ENCODE measurements around the gene KCNG1.
"Not testable (repeated sequence)": the region's sequence is repeated elsewhere in the genome, so short reads cannot be mapped to it uniquely, and the experiment has no call there.

The KCNG1 gene, protein sequence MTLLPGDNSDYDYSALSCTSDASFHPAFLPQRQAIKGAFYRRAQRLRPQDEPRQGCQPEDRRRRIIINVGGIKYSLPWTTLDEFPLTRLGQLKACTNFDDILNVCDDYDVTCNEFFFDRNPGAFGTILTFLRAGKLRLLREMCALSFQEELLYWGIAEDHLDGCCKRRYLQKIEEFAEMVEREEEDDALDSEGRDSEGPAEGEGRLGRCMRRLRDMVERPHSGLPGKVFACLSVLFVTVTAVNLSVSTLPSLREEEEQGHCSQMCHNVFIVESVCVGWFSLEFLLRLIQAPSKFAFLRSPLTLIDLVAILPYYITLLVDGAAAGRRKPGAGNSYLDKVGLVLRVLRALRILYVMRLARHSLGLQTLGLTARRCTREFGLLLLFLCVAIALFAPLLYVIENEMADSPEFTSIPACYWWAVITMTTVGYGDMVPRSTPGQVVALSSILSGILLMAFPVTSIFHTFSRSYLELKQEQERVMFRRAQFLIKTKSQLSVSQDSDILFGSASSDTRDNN

DNA sequence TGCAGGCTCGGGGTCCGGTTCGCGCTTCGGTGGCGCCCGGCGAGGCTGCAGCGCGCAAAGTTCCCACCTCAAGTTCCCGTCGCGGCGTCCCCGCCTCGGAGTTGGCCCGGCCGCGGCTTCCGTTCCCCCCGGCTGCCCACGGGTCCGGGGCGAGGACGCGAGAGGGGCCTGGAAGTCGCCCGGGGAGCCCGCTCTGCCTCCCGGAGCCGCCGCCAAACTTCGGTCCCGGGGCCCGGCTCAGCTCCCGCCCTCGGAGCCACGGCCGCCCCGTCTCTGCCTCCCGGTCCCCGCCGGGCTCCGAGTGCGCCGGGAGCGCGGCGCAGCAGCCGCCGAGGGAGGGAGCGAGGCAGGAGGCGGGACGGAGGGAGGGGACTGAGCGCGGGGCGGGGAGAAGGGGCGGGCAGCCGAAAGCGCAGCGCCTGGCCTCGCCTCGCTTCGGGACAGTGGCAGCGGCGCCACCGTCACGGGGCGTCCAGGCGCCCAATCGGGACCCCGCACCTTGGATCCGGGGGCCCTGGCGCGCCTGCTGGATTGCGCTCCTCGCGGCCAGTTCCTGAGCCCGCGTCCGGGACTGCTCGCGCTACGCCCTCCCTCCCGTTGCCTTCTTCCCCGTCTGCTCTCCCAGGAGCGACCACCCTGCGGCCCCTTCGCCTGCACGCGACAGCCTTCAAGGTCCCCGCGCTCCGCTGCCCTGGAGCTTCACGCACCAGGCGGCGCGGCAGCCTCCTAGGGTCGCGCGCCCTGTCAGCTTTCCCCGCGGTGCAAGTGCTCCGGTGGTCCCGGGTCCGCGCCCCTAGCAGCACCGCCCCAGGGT lies at the start of gene KCNG1:
KCNG1 (minus strand) TSS at position 305 of the 814 bp plus-strand sequence. CDS start 12,769 bp downstream, outside the sequence.
- peak in 2 of 3 experiments; percentile 13 to 17 for DNase-seq

DNA sequence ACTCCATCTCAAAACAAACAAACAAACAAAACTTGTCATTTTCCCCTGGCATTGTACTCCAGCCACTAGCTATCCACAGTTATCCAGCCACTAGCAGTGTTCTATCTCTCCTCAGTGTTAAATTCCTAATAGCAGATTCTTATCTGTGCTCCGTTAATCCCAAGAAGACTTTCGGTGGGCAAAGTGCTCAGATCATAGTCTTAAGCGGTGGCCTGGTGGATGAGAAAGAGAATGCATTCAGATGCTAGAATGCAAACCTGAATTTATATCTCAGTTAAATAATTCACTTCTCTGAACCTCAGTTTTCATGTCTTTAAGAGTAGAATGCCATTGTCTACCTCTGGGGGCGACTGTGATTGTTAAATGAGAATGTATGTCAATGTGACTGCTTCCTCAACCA lies 47.7 kb upstream of the KCNG1 start:
- DNase-seq: no peak

DNA sequence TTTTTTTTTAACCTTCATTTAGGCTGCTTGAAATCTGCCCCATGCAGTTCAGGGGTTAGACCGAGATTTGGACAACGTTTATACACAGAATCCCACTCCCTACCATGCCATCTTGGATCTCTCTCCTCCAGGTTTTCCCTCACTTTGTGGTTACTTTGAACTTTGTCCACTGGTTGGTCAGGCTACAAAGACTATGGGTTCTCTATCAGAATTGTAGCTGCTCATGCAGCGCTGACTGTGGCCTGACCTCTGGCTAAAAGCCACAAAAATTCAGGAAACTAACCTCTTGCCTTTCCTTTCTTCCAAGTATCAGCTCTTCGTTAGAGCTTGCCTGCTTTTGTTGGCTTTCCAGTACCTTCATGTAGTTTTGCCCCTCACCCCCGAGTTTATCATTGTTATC lies 44.9 kb upstream of the KCNG1 start:
- DNase-seq: no peak

DNA sequence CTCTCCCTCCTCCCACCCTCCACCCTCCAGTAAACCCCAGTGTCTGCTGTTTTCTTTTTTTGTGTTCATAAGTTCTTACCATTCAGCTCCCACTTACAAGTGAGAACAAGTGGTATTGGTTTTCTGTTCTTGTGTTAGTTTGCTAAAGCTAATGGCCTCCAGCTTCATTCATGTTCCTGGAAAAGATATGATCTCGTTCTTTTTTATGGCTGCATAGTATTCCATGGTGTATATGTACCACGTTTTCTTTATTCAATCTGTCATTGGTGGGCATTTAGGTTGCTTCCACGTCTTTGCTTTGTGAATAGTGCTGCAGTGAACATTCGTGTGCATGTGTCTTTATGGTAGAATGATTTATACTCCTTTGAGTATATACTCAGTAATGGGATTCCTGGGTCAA lies 42.7 kb upstream of the KCNG1 start:
- DNase-seq: no peak

DNA sequence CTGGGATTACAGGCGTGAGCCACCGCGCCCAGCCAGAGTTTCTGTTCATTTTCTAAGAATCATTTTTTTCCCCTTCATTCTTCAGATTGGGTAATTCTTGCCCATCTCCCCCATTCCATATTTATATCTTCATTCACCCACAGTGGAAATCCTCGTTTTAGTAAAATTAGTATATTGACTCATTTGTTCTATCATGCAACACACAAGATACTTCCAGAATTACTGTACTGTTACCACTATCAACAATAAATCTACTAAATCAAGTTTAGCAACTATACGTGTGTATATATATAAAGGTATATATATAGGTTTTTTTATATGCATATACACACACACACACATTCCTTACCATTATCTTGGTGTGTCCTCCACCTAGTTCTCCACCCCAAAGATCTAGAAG lies 41.2 kb upstream of the KCNG1 start:
- no peak for DNase-seq

DNA sequence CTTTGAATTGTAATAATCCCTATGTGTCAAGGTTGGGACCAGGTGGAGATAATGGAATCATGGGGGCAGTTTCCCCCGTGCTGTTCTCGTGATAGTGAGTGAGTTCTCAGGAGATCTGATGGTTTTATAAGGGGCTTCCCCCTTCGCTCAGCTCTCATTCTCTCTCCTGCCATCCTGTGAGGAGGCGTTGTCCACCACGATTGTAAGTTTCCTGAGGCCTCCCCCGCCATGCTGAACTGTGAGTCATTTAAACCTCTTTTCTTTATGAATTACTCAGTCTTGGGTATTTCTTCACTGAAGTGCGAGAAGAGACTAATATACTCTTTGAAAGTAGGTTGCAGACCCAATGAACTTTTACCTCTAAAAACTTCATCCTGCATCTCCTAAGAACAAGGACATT lies 39.2 kb upstream of the KCNG1 start:
- DNase-seq: no peak

DNA sequence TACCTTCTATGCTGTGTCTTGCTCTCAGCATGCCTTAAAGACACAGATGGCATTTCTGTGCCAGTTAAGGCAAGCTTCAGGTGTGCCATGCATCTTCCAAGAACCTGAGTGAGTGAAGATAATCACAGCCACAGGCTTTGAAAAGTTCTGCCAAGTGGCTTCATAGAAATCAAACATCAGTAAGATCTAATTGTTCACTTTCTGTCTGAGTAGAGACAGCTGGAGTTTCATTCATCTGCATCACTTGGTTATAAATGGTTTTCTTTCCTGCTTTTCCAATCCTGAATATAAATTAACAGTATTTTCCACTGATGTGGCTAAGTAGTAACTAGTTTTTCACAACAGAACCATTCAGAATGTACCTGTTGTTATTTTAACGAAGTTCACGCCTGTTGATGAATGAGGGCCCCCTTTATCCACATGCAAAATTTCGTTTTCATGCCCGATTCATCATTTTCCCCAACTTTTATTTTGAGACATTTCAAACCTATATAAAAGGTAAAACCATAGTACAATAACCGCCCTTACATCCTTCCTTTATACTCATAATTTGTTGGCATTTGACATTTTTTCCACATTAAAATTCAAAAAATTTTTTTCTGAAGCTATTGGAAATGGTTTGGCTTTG lies 38.6 kb upstream of the KCNG1 start:
- DNase-seq: no peak

DNA sequence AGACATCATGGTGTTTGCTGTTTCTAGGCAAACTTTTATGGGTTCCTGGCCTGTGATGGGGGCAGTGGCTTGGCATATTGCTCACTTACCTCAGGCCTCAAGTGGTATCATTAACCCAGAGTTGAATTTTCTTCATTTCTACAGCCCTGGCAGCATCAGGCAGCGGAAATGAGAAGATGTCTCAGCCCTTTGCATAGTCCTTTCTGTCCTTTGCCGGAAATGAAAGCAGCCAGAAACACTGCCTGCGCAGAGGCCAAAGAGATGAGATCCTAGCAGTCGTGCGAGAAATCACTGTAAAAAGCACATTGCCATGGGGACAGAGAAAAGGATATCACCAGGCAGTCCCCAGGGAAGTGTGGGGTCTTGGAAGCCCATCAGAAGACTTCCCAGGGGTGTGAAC lies 37.4 kb upstream of the KCNG1 start:
- DNase-seq: no peak

DNA sequence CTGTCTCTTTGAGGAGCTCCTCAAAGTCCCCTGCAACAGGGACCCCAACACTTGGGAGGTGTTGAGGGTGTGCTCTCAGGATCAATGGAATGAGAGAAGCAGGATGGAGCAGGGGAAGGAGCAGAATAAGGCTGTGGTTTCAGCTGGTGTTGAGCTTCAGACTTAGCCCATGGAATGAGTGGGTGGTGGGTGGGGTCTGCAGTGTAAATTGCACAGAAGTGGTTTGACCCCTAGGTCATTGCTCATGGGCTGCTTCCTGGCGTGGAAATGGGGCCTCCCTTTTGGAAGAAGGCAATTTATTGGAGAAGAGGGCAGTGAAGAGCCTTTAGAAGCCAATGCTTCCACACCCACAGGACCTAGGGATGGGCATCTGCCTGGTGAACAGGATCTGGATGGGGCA lies 37.0 kb upstream of the KCNG1 start:
- DNase-seq: no peak

DNA sequence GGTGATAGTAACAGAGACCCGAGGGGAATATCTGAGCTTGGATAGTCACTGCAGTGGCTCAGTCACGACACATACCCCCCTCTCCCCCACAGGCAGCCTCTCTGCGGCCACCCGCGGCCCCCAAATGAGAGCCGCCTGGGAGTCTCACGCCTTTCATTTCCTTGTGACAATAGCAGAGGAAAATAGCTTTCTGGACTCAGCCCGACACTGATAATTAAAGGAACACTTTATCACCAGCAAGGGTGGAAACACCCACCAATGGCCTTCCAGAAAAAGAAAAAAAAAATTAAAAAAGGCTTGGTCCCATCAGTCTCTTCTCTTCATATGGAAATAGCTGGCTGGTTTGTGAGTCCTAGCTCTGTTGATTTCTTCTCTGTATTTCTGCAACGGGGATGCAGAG lies 35.1 kb upstream of the KCNG1 start:
- DNase-seq: peak in 1 of 3 experiments; percentile 40

DNA sequence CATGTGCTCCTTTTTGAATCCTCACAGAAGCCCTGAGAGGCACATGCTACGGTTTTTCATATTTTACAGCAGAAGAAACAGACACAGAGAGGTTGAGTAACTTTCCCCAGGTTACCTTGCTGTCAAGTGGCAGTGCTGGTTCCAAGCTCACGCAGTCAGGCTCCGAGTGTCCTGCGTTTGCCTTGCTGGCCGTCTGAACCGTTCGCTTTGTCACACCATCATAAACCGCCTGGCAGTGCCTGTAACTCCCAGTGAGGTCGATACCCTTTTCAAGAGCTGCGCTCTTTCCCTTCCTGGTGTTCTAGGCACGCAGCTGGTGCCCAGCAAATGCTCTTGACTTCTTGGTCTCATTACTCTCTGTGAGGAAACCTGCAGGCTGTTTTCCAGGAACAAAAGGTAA lies 31.3 kb upstream of the KCNG1 start:
- peak in 2 of 3 experiments; percentile 36 to 72 for DNase-seq

DNA sequence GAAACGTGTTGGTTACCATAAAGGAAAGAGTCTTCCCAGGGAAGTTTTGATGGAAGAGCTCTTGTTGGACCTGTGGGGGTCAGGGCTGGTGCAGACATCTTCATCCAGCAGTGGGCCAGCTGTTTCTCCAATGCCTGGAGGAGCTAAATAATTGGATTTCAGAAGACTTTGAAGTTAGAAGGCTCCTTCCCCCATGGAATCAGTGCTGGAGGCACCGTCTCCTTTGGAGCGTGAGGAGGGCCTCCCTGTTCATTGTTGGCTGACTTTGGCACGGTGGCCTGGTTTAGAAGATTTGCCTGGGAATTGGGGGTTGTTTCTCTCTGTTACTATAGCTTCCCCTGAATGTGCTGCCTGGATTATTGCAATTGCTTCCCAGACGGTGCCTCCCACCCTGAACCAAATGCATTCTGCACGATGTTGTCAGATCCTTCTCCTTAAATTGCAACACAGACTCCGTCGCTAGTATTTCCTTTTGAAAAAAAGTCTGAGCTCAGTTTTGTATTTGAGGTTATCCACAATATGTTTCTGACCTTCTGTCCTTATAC lies 27.7 kb upstream of the KCNG1 start:
- no peak for DNase-seq

DNA sequence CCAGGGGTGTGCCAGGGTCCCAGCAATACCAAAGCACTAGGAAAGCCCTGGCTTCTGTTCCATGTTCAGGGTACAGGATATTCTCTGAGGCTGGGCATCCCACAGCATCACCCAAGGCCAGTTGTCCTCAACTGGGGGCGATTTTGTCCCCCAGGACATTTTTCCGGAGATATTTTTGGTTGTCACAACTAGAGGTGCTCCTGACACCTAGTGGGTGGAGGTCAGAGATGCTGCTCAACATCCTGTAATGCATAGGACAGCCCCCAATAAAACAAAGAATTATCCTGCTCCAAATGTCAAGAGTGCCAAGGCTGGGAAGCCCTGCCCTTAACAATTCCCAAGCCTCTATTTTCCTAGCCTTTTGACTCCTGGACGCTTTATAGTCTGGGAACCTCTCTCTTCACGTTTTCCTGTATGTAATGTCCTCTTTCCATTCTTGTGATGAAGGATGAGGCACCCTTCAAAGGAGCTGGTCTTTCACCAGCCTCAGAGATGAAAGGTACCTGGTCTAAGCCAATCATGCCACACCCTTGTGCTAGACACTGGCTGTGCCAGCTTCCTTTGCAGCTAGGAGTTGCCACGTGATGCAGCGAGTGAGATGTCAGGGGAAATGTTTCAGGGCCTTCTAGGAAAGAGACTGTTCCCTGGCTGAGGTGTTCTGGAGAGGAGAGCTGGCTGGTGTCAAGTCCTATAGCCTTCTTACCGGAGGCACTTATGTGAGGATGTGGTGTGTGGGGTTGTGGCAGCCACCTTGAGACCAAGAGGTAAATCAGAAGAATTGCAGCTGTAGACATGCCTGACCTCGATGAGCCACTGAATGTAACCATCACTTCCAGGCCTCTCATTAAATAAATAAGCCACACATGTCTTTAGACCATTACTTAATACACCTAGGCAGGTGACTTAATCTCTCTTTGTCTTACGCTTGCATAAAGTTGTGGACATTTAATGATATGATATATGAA lies 23.4 kb upstream of the KCNG1 start:
- DNase-seq: no peak

DNA sequence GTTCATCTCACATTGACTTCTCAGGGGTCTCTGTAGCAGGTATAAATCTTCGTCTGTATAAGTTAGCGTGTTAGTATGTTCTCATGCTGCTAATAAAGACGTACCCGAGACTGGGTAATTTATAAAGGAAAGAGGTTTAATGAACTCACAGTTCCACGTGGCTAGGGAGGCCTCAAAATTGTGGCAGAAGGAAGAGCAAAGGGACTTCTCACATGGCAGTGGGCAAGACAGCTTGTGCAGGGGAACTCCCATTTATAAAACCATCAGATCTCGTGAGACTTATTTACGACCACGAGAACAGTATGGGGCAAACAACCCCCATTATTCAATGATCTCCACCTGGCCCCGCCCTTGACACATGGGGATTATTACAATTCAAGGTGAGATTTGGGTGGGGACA lies 22.6 kb upstream of the KCNG1 start:
- DNase-seq: not testable (repeated sequence)

DNA sequence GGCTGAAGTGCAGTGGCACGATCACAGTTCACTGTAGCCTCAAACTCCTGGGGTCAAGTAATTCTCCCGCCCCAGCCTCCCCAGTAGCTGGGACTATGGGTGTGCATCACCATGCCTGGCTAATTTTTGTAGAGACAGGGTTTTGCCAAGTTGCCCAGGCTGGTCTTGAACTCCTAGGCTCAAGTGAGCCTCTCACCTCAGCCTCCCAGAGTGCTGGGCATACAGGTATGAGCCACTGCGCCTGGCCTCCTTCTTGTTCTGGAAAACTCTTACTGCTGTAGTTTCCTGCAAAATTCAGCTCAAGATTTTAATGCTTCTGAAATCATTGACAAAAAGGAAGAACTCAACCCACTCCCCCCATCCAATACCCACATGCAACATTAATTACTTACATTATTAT lies 21.9 kb upstream of the KCNG1 start:
- no peak for DNase-seq

DNA sequence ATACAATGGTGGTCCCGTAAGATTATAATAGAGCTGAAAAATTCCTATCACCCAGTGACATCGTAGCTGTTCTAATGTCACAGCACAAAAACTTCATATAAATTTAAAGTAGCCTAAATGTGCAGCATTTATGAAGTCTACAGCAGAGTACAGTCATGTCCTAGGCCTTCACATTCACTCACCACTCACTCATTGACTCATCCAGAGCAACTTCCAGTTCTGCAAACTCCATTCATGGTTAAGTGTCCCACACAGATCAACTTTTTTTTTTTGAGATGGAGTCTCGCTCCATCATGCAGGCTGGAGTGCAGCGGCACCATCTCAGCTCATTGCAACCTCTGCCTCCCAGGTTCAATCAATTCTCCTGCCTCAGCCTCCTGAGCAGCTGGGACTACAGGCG lies 20.9 kb upstream of the KCNG1 start:
- no peak for DNase-seq

DNA sequence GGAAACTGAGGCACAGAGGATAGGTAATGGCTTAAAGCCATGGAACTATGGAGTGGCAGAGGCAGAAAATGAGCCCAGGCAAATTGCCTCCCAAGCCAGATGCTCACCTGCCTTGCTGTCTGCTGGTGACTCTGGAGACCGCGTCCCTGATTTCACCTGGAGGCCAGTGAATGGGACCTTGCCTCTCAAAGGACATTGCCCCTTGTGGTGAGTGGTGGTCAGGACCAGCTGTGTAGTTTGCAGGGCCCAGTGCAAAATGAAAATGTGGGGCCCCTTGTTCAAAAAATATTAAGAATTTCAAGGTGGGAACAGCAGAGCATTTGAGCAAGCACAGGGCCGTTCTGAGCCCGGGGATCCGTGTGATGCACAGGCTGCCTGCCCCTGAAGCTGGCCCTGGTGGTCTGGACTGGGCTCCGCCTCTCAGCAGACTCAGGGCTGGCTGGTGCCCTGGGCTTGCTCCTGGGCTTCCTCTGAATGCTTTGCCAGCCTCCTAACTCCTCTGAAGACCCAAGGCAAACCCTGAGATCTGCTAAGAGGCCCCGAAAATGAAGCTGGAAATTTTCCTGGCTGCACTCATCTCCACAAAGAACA lies 19.8 kb upstream of the KCNG1 start:
- no peak for DNase-seq

DNA sequence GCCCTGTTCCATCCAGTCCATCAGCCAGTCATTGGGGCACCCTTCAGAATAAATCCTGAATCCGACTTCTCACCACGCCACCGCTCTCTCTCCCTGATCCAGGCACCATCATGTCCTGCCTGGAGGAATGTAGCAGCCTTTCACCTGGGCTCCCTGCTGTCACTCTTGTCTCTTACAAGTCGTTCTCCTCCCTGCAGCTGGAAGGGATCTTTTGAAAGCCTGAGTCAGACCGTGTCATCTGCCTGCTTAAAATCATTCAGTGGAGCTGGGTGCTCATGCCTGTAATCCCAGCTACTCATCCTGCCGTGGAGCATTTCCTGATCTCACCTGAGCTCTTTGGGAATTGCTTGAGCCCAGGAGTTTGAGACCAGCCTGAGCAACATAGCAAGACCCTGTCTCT lies 19.2 kb upstream of the KCNG1 start:
- DNase-seq: no peak

DNA sequence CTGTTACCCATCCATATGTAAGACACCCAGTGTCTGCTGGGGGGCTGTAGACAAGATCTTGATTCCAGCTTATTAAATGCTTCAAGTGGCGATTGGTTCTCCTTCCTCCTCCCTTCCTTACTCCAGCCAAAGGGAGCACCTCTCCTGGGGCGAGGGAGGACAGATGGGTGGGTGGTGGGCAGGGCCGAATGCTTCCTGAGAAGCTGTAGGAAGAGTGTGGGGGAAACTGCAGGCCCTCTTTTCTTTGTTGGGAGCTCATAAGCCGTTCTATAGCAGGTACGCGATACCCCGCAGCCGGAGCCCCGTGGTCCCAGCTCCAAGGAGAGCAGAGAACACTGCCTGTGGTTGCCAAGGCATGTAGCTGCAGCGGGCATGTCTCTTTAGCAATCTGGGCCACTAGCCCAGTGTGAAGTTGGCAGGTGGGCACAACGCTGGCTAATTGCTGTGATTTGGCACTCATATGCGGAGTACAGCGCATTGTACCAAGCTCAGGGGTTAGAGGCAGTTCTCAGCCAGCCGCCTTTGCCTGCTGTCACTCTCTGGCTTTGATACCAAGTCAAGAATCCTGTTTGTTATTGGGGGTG lies 14.7 kb upstream of the KCNG1 start:
- DNase-seq: peak in 1 of 3 experiments; percentile 19

DNA sequence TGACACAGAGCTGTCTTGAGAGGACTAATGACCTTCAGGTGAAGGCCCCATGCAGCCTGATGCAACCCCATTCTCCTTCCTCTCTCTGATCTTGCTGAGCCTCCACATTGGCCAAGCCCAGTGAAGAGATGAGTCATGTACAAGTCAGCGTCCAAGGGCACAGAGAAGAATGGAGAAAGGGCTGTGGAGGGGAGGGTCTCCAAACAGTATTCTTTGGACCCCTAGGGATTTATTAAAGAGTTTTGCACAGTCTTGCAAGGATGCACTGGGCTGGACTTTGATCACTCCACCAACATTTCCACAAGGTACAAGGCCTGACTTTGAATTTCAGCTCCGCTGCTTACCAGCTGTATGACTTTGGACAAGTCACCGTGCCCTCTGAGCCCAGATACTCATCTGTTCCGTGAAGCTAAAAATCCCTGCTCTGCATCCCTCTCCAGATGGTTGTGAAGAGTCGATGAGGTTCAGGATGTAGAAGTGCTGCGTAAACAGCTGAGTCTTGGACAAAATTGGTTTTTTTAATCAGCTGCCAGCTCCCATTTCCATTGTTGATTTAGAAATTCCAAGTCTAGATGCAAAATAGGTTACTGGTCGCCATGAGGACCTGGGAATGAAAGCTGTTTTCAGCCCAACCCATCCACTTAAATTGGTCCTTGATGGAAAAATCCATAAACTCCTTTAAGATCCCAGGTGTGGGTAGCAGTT lies 14.1 kb upstream of the KCNG1 start:
- no peak for DNase-seq

DNA sequence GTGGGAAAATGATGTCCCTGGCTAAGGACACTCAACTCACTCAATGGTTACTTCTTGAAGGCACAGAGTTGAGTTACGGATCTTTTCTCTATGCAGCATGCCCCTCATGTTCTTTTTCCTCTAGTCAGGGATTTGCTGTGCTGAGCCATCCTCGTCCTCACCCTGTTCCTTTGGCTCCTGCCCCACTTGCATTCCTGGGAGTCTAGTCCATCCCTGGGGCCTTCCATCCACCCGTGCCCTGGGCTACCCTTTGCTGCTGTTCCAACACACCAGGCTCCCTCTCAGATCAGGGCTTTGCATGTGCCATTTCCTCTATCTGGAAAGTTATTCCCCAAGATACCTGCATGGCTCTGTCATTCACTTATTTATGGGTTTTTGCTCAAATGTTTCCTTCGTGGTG lies 13.3 kb upstream of the KCNG1 start:
- no peak for DNase-seq
